ENCODE results near the gene PMPCA. TPM values are rescaled to one million over a fixed set of nuclear protein-coding genes. Genes with fewer than 3 reads are reported as not detected.
A peak's percentile ranks its signal among the peaks of the same experiment; 100 is the strongest.

PMPCA gene
- total and polyA plus RNA-seq, 2 of the 13 experiments (the other 11 are each of a cell fraction or from before 2014, with no cell fraction given): 70.2 to 88.4 TPM

DNA sequence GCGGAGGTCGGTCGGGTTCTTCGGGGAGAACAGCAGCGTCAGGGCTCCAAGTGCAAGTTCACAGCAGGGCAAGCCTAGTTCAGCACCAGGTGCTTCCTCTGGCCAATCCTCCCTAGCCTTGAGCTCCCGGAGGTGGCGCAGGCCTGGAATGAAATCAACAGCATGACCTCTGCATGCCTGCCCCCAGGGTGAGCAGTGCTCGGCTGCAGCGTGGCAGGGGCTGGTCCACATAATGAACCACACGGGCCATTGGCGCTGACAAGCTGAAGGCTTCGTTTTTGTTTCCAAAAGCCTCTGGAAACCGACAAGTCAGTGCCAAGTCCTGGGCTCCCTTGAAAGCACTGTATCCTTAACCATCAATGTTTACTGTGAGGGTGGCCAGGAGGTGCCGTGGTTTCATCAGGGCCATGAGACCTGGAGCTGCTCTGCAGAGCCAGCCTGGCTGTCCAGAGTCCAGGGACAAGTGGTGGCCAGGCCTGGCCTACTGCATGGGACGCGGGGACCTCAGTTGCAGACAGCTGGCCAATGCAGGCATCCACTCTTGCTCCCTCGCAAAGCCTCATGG is 31.3 kb downstream of the PMPCA start (continued):
- TF ChIP-seq, protein P1, sequence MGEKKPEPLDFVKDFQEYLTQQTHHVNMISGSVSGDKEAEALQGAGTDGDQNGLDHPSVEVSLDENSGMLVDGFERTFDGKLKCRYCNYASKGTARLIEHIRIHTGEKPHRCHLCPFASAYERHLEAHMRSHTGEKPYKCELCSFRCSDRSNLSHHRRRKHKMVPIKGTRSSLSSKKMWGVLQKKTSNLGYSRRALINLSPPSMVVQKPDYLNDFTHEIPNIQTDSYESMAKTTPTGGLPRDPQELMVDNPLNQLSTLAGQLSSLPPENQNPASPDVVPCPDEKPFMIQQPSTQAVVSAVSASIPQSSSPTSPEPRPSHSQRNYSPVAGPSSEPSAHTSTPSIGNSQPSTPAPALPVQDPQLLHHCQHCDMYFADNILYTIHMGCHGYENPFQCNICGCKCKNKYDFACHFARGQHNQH (CRISPR knock-in tag; IDR thresholded peaks at IDR 0.05): 0 out of 2 replicates have a peak, but pooled peaks have one; percentile 47
- TF ChIP-seq RFXAP (CRISPR knock-in tag; IDR thresholded peaks at IDR 0.05; ENCODE audit: borderline replicate concordance) (no peak), ZNF558 (CRISPR knock-in tag; IDR thresholded peaks at IDR 0.05; ENCODE audit: borderline replicate concordance) (0 out of 2 replicates have a peak, but pooled peaks have one; percentile 31), THYN1 (CRISPR knock-in tag; IDR thresholded peaks at IDR 0.05; ENCODE audit: borderline replicate concordance, low read depth) (no peak), PHB2 (IDR thresholded peaks at IDR 0.05; ENCODE audit: partially characterized antibody) (no peak), ISX (CRISPR knock-in tag; conservative IDR thresholded peaks at IDR 0.05) (no peak), ZMAT3 (CRISPR knock-in tag; conservative IDR thresholded peaks at IDR 0.05) (0 out of 2 replicates have a peak, but pooled peaks have one; percentile 23), SP4 (CRISPR knock-in tag; IDR thresholded peaks at IDR 0.05) (no peak), FOXP1 (IDR thresholded peaks at IDR 0.05) (no peak), FOXP1 (CRISPR knock-in tag; IDR thresholded peaks at IDR 0.05) (no peak), KAT2B (IDR thresholded peaks at IDR 0.05; ENCODE audit: borderline replicate concordance, low read depth, low read length) (no peak), ZNF572 (CRISPR knock-in tag; IDR thresholded peaks at IDR 0.05) (no peak), SNRNP70 (IDR thresholded peaks at IDR 0.05; ENCODE audit: low read depth, low read length) (no peak), DPF2 (CRISPR knock-in tag; IDR thresholded peaks at IDR 0.05; ENCODE audit: borderline replicate concordance, low read depth) (no peak), ISL2 (CRISPR knock-in tag; IDR thresholded peaks at IDR 0.05) (no peak), ZNF605 (CRISPR knock-in tag; IDR thresholded peaks at IDR 0.05) (0 out of 2 replicates have a peak, but pooled peaks have one; percentile 53)
- TF ChIP-seq, protein P2, sequence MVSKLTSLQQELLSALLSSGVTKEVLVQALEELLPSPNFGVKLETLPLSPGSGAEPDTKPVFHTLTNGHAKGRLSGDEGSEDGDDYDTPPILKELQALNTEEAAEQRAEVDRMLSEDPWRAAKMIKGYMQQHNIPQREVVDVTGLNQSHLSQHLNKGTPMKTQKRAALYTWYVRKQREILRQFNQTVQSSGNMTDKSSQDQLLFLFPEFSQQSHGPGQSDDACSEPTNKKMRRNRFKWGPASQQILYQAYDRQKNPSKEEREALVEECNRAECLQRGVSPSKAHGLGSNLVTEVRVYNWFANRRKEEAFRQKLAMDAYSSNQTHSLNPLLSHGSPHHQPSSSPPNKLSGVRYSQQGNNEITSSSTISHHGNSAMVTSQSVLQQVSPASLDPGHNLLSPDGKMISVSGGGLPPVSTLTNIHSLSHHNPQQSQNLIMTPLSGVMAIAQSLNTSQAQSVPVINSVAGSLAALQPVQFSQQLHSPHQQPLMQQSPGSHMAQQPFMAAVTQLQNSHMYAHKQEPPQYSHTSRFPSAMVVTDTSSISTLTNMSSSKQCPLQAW (CRISPR knock-in tag; IDR thresholded peaks at IDR 0.05): peak; percentile 54; the same call in 1 of the 2 replicates
- TF ChIP-seq, protein P3, sequence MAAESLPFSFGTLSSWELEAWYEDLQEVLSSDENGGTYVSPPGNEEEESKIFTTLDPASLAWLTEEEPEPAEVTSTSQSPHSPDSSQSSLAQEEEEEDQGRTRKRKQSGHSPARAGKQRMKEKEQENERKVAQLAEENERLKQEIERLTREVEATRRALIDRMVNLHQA (CRISPR knock-in tag; IDR thresholded peaks at IDR 0.05): no peak
- TF ChIP-seq, protein P4, sequence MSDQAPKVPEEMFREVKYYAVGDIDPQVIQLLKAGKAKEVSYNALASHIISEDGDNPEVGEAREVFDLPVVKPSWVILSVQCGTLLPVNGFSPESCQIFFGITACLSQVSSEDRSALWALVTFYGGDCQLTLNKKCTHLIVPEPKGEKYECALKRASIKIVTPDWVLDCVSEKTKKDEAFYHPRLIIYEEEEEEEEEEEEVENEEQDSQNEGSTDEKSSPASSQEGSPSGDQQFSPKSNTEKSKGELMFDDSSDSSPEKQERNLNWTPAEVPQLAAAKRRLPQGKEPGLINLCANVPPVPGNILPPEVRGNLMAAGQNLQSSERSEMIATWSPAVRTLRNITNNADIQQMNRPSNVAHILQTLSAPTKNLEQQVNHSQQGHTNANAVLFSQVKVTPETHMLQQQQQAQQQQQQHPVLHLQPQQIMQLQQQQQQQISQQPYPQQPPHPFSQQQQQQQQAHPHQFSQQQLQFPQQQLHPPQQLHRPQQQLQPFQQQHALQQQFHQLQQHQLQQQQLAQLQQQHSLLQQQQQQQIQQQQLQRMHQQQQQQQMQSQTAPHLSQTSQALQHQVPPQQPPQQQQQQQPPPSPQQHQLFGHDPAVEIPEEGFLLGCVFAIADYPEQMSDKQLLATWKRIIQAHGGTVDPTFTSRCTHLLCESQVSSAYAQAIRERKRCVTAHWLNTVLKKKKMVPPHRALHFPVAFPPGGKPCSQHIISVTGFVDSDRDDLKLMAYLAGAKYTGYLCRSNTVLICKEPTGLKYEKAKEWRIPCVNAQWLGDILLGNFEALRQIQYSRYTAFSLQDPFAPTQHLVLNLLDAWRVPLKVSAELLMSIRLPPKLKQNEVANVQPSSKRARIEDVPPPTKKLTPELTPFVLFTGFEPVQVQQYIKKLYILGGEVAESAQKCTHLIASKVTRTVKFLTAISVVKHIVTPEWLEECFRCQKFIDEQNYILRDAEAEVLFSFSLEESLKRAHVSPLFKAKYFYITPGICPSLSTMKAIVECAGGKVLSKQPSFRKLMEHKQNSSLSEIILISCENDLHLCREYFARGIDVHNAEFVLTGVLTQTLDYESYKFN (CRISPR knock-in tag; conservative IDR thresholded peaks at IDR 0.05): peak; percentile 28; the same call in 1 of the 2 replicates
- TF ChIP-seq, protein P5, sequence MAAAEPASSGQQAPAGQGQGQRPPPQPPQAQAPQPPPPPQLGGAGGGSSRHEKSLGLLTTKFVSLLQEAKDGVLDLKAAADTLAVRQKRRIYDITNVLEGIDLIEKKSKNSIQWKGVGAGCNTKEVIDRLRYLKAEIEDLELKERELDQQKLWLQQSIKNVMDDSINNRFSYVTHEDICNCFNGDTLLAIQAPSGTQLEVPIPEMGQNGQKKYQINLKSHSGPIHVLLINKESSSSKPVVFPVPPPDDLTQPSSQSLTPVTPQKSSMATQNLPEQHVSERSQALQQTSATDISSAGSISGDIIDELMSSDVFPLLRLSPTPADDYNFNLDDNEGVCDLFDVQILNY (CRISPR knock-in tag; conservative IDR thresholded peaks at IDR 0.05): no peak

All from HepG2 (cell line).